NCI-H146 treated with DMSO at 0.1 percent for 48 hours (cell line): Measurements from ENCODE around the gene IRF7.

Source experiments
- DNase-seq: peaks from one replicate; lab custom pipeline; 2025; ENCODE audit not compliant: unreplicated experiment; lab: John Stamatoyannopoulos, UW

IRF7 gene

DNA sequence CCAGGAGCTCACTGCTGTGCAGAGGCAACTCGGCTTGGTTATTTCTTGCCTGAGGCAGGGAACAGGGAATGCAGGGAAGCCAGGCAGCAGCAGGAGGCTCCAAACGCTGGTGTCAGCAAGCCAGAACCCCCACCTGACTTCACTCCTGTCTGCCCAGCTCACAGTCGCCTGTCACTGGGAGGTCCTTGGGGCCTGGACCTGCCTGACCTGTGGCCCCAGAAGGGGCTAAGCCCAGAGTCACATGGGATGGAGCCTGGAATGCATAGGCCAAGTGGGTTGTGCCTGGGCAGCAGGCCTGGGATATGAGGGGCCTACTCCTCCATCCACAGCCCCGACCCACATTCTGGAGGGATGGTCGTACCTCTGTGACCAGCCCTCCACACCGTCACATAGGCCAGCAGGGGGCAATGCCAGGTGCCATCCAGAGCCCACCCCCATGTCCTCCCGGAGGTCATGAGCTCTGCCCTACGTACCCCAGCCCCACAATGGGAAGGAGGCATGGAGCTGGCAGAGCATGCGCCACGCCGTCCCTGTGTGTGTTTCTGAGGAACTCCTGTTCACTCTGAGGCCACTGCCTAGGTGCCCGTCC, 49.7 kb downstream of the IRF7 start:
- DNase-seq = no peak

DNA sequence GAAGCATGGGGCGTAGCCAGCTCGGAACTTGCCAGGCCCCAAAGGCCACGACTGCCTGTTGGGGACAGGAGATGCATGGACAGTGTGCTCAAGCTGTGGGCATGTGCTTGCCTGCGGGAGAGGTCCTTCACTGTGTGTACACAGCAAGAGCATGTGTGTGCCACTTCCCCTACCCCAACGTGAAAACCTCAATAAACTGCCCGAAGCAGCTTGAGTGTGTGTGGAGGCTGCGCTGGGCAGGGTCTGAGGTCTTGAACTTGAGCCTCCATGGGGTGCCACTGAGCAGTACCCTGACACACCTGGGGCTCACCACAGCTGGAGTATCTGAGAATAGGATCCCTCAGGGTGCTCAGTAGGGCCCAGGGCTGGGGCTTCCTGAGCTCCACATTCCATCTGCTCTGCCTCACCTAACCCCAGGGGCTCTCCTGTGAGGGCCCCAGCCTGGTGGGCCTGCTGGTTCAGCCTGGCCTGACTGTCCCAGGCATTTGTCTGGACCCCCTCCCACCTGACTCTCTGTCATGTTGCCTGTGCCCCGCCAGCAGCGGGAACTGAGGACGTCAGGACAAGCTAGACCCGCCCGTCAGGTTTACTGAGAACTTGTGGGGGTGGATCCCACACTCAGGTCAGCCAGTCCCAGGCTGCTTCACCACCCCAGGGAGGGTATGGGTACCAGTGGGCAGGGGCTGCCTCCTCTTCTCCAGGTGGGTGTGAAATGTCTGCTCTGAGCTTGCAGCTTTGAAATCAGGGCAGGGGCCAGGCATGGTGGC, 51.8 kb downstream of the IRF7 start:
- DNase-seq = no peak

DNA sequence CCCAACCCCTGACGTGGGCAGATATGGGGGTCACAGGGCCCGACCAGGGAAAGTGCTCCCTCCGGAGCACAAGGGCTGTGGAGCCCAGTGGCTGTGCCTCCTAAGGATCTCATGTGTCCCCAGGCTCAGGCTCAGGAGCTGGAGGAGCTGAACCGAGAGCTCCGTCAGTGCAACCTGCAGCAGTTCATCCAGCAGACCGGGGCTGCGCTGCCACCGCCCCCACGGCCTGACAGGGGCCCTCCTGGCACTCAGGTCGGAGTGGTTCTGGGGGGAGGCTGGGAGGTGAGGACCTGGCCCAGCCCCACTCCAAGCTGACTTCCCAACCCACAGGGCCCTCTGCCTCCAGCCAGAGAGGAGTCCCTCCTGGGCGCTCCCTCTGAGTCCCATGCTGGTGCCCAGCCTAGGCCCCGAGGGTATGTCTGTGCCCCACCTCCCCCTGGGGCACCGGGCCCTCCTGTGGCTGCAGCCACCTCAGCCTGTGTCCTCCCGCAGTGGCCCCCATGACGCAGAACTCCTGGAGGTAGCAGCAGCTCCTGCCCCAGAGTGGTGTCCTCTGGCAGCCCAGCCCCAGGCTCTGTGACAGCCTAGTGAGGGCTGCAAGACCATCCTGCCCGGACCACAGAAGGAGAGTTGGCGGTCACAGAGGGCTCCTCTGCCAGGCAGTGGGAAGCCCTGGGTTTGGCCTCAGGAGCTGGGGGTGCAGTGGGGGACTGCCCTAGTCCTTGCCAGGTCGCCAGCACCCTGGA, 52.5 kb downstream of the IRF7 start:
- DNase-seq = no peak
